GM12878 (cell line): ENCODE results near the gene AP1S3. TPM values are rescaled to one million over a fixed set of nuclear protein-coding genes. Genes with fewer than 3 reads are reported as not detected.

Source experiments
- ATAC-seq: fragments of 200-7000 bp; cut with Tn5 transposase; 3 replicates; pipeline ENCODE4 v1.9.1; 2020; ENCODE audit warnings: mild to moderate bottlenecking, moderate library complexity
- BruUV-seq: library from RNA; stranded (reverse); fragments of 400-500 nt; replicated peaks from 2 replicates; lab custom pipeline; 2021; lab: Mats Ljungman, UMichigan
- CTCF ChIA-PET: fragments of 300-600 bp; sonication (Branson Sonifier 250); formaldehyde crosslinking; extraction: SDS; loops from one replicate; lab custom pipeline; 2021; ENCODE audit warnings: inconsistent platforms; lab: Yijun Ruan, JAX
- POLR2A ChIA-PET: fragments of 350-600 bp; formaldehyde crosslinking; extraction: SDS; loops from one replicate; lab custom pipeline; 2021; ENCODE audit warnings: inconsistent platforms; lab: Charles Lee
- RAD21 ChIA-PET: fragments of 300-600 bp; sonication (Branson Sonifier 250); formaldehyde crosslinking; loops from one replicate; lab custom pipeline; 2023; ENCODE audit warnings: antibody characterized with exemption; ENCODE audit not compliant: unreplicated experiment; lab: Charles Lee
- SMC1A ChIA-PET: fragments of 300-600 bp; sonication (Branson Sonifier 250); formaldehyde crosslinking; loops from one replicate; lab custom pipeline; 2023; ENCODE audit not compliant: unreplicated experiment, uncharacterized antibody; lab: Charles Lee
- DNase-seq: peaks from one replicate; pipeline ENCODE4 v3.0.0-alpha.2; 2011; ENCODE audit warnings: low read depth, low spot score
- FAIRE-seq: peaks from 3 replicates; lab custom pipeline; 2011; peaks lifted over from hg19 to GRCh38; lab: Jason Lieb, UNC
- H2AFZ ChIP-seq: 2 replicates; pipeline ENCODE4 v1.6.0; 2011; ENCODE audit warnings: low read depth, low read length, control low read depth; ENCODE audit not compliant: control insufficient read depth
- H3K27ac ChIP-seq: 2 replicates; pipeline ENCODE4 v1.5.1; 2011; ENCODE audit warnings: control low read depth; ENCODE audit not compliant: control insufficient read depth, insufficient read depth
- H3K27me3 ChIP-seq, 2 experiments: replicated peaks in 1 of 2; 2 replicates each; pipeline versions ENCODE4 v1.6.0 to v1.6.1; 2011; ENCODE audit warnings: low read length in 1 of 2; ENCODE audit not compliant: control insufficient read depth in 2 of 2, insufficient read depth in 2 of 2
- H3K36me3 ChIP-seq, 2 experiments: 2 replicates each; pipeline ENCODE4 v1.5.1; 2011; ENCODE audit warnings: low read length in 1 of 2; ENCODE audit not compliant: control insufficient read depth in 2 of 2, insufficient read depth in 2 of 2
- H3K4me1 ChIP-seq: 2 replicates; pipeline ENCODE4 v1.6.1; 2011; ENCODE audit warnings: mild to moderate bottlenecking, low read length, moderate library complexity, mixed read lengths; ENCODE audit not compliant: control insufficient read depth, insufficient read depth
- H3K4me2 ChIP-seq: 2 replicates; pipeline ENCODE4 v1.6.0; 2011; ENCODE audit warnings: control low read depth; ENCODE audit not compliant: control insufficient read depth, insufficient read depth
- H3K4me3 ChIP-seq: fragments of 200-600 bp; sonication (generic); 2 replicates; pipeline ENCODE4 v1.5.1; 2016
- H3K79me2 ChIP-seq: 2 replicates; pipeline ENCODE4 v1.6.0; 2011; ENCODE audit warnings: low read length; ENCODE audit not compliant: control insufficient read depth, insufficient read depth
- H3K9ac ChIP-seq: 2 replicates; pipeline ENCODE4 v1.8.0; 2011; ENCODE audit warnings: low read length, control low read depth, mixed read lengths; ENCODE audit not compliant: control insufficient read depth, insufficient read depth
- H3K9me3 ChIP-seq: replicated peaks from 3 replicates; pipeline ENCODE4 v1.5.1; 2011; ENCODE audit warnings: mild to moderate bottlenecking, low read length; ENCODE audit not compliant: control insufficient read depth, insufficient read depth
- H4K20me1 ChIP-seq: 2 replicates; pipeline ENCODE4 v1.6.0; 2011; ENCODE audit not compliant: control insufficient read depth, insufficient read depth
- NR2C1 ChIP-seq: fragments of 450-650 bp; IDR thresholded peaks from 2 replicates; pipeline ENCODE4 v1.6.1; 2017; ENCODE audit warnings: antibody characterized with exemption, mild to moderate bottlenecking, moderate library complexity
- SIX5 ChIP-seq: IDR thresholded peaks from 2 replicates; pipeline ENCODE4 v1.6.1; 2011; ENCODE audit warnings: mild to moderate bottlenecking, low read depth, low read length, moderate library complexity; ENCODE audit not compliant: severe bottlenecking
- SREBF1 ChIP-seq: IDR thresholded peaks from 2 replicates; pipeline ENCODE4 v1.6.1; 2012; ENCODE audit warnings: mild to moderate bottlenecking, low read length
- TCF7 ChIP-seq: IDR thresholded peaks from 2 replicates; pipeline ENCODE4 v1.6.1; 2014; ENCODE audit warnings: antibody characterized with exemption, borderline replicate concordance
- WGBS: methylation state at CpG from one replicate; pipeline ENCODE4 v1.1.6; 2016; ENCODE audit warnings: low lambda C conversion rate; ENCODE audit not compliant: insufficient replicate concordance, insufficient coverage; ENCODE audit errors: missing lambda C conversion rate; 5-methylcytosine and 5-hydroxymethylcytosine counted together
- in situ Hi-C: fragments of 300-500 bp; cut with MboI; formaldehyde crosslinking; loops from 9 replicates; pipeline ENCODE4 v1.14.3; 2018; ENCODE audit warnings: mixed read lengths
- intact Hi-C: fragments of 100-400 bp; cut with micrococcal nuclease; formaldehyde crosslinking; loops from one replicate; pipeline ENCODE4 v1.14.2; 2022; ENCODE audit not compliant: unreplicated experiment
- polyA plus RNA-seq, 11 experiments: library from polyadenylated mRNA; depleted of rRNA in 4 of 11; unstranded in 6 of 11; stranded (reverse) in 5 of 11; fragments of >200 nt; fragmentation: Nextera tagmentation in 4 of 11; fragmentation: Illumina TruSeq in 1 of 11; extraction: Ambion mirVana in 4 of 11; extraction: Trizol in 1 of 11; gene quantifications; 1 replicate in 1 of 11; 2 replicates in 10 of 11; pipeline versions ENCODE4 v1.2.1 to v1.2.3, GENCODE V29; 2011 to 2016; ENCODE audit warnings: inconsistent platforms in 2 of 11, missing spikeins in 2 of 11, low read depth in 1 of 11
- total RNA-seq, 4 experiments: library from RNA; depleted of rRNA in 3 of 4; stranded (reverse); fragments of >200 nt in 3 of 4; fragmentation: Illumina TruSeq in 1 of 4; extraction: Trizol in 1 of 4; gene quantifications; 2 replicates each; pipeline versions ENCODE4 v1.2.1 to v1.2.3, GENCODE V29; 2013 to 2021
- TF ChIP-seq, protein P1 (sequence below): fragments of 450-650 bp; formaldehyde crosslinking; IDR thresholded peaks from 2 replicates; pipeline ENCODE4 v1.4.0; 2020; ENCODE audit warnings: mild to moderate bottlenecking, moderate library complexity

The AP1S3 gene
- total and polyA plus RNA-seq, 10 of the 15 experiments (the other 5 are each of a cell fraction or from before 2014, with no cell fraction given), result 2.6 to 14.3 (median 9.2) TPM

DNA sequence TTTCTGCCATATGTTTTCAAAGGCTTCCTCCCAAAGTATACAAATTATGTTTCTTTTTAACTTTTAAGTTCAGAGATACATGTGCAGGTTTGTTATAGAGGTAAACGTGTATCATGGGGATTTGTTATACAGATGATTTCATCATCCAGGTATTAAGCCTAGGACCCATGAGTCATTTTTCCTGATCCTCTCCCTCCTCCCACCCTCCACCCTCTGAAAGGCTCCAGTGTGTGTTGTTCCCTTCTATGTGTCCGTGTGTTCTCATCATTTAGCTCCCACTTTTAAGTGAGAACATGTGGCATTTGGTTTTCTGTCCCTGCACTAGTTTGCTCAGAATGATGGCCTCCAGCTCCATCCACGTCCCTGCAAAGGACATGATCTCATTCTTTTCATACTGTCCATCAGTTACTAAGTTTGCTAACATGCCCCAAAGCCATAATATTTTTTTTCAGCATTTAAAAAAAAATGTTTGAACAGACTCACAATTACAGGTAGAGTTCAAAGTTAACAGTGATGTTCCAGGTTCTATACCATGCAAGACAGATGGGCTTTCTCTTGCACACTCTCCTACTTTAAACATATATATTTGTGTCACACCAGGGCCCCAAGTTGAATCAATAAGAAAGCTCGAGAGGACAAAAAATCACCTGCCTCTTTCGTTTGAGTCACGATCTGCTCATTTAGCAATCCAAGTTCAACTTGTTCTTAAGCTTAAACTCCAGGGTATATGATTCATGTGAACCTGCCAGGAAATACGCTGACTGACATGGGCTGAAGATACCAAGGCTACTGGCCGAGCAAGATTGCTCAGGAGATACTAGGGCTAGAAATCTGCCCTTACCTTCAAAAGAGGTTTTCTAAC lies 77.6 kb downstream of the AP1S3 start:
- TF ChIP-seq TCF7 (no peak), SREBF1 (no peak), NR2C1 (no peak), SIX5 (no peak)
- TF ChIP-seq, protein P1, sequence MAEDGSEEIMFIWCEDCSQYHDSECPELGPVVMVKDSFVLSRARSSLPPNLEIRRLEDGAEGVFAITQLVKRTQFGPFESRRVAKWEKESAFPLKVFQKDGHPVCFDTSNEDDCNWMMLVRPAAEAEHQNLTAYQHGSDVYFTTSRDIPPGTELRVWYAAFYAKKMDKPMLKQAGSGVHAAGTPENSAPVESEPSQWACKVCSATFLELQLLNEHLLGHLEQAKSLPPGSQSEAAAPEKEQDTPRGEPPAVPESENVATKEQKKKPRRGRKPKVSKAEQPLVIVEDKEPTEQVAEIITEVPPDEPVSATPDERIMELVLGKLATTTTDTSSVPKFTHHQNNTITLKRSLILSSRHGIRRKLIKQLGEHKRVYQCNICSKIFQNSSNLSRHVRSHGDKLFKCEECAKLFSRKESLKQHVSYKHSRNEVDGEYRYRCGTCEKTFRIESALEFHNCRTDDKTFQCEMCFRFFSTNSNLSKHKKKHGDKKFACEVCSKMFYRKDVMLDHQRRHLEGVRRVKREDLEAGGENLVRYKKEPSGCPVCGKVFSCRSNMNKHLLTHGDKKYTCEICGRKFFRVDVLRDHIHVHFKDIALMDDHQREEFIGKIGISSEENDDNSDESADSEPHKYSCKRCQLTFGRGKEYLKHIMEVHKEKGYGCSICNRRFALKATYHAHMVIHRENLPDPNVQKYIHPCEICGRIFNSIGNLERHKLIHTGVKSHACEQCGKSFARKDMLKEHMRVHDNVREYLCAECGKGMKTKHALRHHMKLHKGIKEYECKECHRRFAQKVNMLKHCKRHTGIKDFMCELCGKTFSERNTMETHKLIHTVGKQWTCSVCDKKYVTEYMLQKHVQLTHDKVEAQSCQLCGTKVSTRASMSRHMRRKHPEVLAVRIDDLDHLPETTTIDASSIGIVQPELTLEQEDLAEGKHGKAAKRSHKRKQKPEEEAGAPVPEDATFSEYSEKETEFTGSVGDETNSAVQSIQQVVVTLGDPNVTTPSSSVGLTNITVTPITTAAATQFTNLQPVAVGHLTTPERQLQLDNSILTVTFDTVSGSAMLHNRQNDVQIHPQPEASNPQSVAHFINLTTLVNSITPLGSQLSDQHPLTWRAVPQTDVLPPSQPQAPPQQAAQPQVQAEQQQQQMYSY (CRISPR knock-in tag), result no peak
- H3K27me3 ChIP-seq, result no peaks in the 10 kb centered on the region
- no peaks in the 10 kb centered on the region for H3K36me3 ChIP-seq
- no peak overlapping the region for H3K9ac ChIP-seq
- 41% methylated on average over 8 of the region's 8 CpGs for WGBS
- 0 out of 2 replicates have a peak, but pooled peaks cover 2% of the 10 kb centered on the region for H4K20me1 ChIP-seq
- FAIRE-seq (no peak), ATAC-seq (no peak), DNase-seq (no peak)
- no peak overlapping the region for H2AFZ ChIP-seq
- no TSS peak for BruUV-seq
- intact Hi-C loops, result no loop called here
- peak overlapping the region; percentile 4; the same call in 1 of the 2 replicates for H3K27ac ChIP-seq
- no peak overlapping the region; the same call in 1 of the 2 replicates for H3K4me2 ChIP-seq
- H3K9me3 ChIP-seq, result no peaks in the 10 kb centered on the region
- H3K4me3 ChIP-seq, result no peak overlapping the region
- ChIA-PET SMC1A (interaction anchor here (0.6 to 1.3 kb wide), 2 partner anchors 23 to 44 kb away, joined by 3 to 4 read pairs; no protein-coding TSS in a partner anchor), POLR2A (no interaction called here), CTCF (interaction anchor here (3.9 kb wide), 1 partner anchor 38 kb away, joined by 26 read pairs; no protein-coding TSS in a partner anchor), RAD21 (interaction anchor here (1.7 kb wide), 1 partner anchor 31 kb away, joined by 8 read pairs; no protein-coding TSS in a partner anchor)
- peaks cover 27% of the 10 kb centered on the region for H3K4me1 ChIP-seq
- in situ Hi-C loops, result no loop called here
- H3K79me2 ChIP-seq, result no peaks in the 10 kb centered on the region
